Measurements from ENCODE around the gene ITPR1. TPM values are rescaled to one million over a fixed set of nuclear protein-coding genes. Genes with fewer than 3 reads are reported as not detected.

The ITPR1 gene
- total and polyA plus RNA-seq, 10 of the 15 experiments (the other 5 are each of a cell fraction or from before 2014, with no cell fraction given) = 12.2 to 239 (median 28.4) TPM

DNA sequence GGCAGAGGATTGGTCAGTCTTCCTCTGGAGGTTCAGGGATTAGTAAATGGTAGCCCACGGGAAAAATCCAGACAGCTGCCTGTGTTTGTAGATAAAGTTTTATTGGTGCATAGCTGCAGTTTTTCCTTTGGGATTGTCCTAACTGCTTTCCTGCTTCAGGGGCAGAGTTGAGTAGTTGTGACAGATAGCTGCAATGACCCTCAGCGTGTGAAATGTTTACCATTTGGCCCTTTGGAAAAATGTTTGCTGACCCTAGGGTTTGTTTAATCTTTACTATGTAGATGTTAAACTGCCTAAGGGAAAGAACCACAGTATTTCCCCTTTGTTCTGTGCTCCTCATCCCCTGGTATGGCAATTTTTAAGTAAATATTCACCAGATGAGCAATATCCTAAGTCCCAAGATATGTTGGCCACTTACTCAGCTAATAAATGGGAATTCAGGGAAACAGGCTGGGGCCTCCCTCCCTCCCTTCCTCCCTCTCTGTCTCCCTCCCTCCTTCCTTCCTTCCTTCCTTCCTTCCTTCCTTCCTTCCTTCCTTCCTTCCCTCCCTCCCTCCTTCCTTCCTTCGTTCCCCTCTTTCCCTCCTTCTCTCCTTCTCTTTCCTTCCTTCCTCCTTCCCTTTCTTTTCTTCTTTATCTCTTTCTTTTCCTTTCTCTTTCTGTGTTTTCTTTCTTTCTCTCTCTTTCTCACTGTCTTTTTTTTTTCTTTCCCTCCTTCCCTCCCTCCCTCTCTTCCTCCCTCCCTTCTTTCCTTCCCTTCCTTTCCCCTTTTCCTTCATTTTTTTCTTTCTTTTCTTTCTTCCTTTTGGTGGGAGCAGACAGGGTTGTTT, 251.5 kb downstream of the ITPR1 start:
- Histone ChIP-seq H2AFZ (ENCODE audit: control insufficient read depth, low read depth, low read length) (no peak overlapping the region), H3K4me3 (no peak overlapping the region), H3K27ac (ENCODE audit: control insufficient read depth, insufficient read depth) (no peak overlapping the region), H3K4me2 (ENCODE audit: control insufficient read depth, insufficient read depth) (no peak overlapping the region), H4K20me1 (ENCODE audit: control insufficient read depth, insufficient read depth) (no peaks in the 10 kb centered on the region), H3K27me3 (replicated peaks in 1 of 2; ENCODE audit: control insufficient read depth in 2 of 2, insufficient read depth in 2 of 2, low read length in 1 of 2) (no peaks in the 10 kb centered on the region), H3K36me3 (ENCODE audit: control insufficient read depth in 2 of 2, insufficient read depth in 2 of 2, low read length in 1 of 2) (peaks cover 6% of the 10 kb centered on the region in 2 experiments; a peak in 3 of 4 replicates), H3K4me1 (ENCODE audit: control insufficient read depth, insufficient read depth, low read length) (peaks cover 14% of the 10 kb centered on the region), H3K9me3 (replicated peaks; ENCODE audit: control insufficient read depth, insufficient read depth, low read length) (no peaks in the 10 kb centered on the region), H3K9ac (ENCODE audit: control insufficient read depth, insufficient read depth, low read length) (no peak overlapping the region), H3K79me2 (ENCODE audit: control insufficient read depth, insufficient read depth, low read length) (no peaks in the 10 kb centered on the region; the same call in 1 of the 2 replicates)
- ChIA-PET POLR2A (no interaction called here), CTCF (interaction anchor here (2.2 kb wide), 2 partner anchors 33 to 233 kb away, joined by 6 to 10 read pairs; no protein-coding TSS in a partner anchor), SMC1A (ENCODE audit: uncharacterized antibody, unreplicated experiment) (interaction anchor here (0.6 to 1.6 kb wide), 4 partner anchors 12 to 242 kb away, joined by 3 to 5 read pairs (median 4); no protein-coding TSS in a partner anchor), RAD21 (ENCODE audit: unreplicated experiment) (interaction anchor here (1.0 kb wide), 1 partner anchor 24 kb away, joined by 3 read pairs; no protein-coding TSS in a partner anchor)
- in situ Hi-C loops (cut with MboI) (no loop called here), intact Hi-C loops (cut with micrococcal nuclease; ENCODE audit: unreplicated experiment) (no loop called here)
- BruUV-seq (replicated peaks) = no TSS peak
- no peak for TF ChIP-seq JUND (IDR thresholded peaks at IDR 0.05; ENCODE audit: low read depth, low read length)
- TF ChIP-seq SPI1 (IDR thresholded peaks at IDR 0.05; ENCODE audit: borderline replicate concordance, insufficient read depth, low read depth, low read length) = no peak
- TF ChIP-seq BHLHE40 (IDR thresholded peaks at IDR 0.05; ENCODE audit: borderline replicate concordance in 1 of 2, low read depth in 2 of 2, low read length in 1 of 2) = no peak
- no peak for TF ChIP-seq IRF4 (IDR thresholded peaks at IDR 0.05; ENCODE audit: low read depth, low read length)
- no peak for TF ChIP-seq HDAC6 (IDR thresholded peaks at IDR 0.05; ENCODE audit: unreplicated experiment)
- no peak for TF ChIP-seq MTA3 (IDR thresholded peaks at IDR 0.05; ENCODE audit: borderline replicate concordance, low read length)
- 0 out of 2 replicates have a peak, but pooled peaks have one; percentile 23 for TF ChIP-seq IKZF1 (conservative IDR thresholded peaks at IDR 0.05)
- TF ChIP-seq, protein P1, sequence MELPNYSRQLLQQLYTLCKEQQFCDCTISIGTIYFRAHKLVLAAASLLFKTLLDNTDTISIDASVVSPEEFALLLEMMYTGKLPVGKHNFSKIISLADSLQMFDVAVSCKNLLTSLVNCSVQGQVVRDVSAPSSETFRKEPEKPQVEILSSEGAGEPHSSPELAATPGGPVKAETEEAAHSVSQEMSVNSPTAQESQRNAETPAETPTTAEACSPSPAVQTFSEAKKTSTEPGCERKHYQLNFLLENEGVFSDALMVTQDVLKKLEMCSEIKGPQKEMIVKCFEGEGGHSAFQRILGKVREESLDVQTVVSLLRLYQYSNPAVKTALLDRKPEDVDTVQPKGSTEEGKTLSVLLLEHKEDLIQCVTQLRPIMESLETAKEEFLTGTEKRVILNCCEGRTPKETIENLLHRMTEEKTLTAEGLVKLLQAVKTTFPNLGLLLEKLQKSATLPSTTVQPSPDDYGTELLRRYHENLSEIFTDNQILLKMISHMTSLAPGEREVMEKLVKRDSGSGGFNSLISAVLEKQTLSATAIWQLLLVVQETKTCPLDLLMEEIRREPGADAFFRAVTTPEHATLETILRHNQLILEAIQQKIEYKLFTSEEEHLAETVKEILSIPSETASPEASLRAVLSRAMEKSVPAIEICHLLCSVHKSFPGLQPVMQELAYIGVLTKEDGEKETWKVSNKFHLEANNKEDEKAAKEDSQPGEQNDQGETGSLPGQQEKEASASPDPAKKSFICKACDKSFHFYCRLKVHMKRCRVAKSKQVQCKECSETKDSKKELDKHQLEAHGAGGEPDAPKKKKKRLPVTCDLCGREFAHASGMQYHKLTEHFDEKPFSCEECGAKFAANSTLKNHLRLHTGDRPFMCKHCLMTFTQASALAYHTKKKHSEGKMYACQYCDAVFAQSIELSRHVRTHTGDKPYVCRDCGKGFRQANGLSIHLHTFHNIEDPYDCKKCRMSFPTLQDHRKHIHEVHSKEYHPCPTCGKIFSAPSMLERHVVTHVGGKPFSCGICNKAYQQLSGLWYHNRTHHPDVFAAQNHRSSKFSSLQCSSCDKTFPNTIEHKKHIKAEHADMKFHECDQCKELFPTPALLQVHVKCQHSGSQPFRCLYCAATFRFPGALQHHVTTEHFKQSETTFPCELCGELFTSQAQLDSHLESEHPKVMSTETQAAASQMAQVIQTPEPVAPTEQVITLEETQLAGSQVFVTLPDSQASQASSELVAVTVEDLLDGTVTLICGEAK (IDR thresholded peaks at IDR 0.05; ENCODE audit: borderline replicate concordance) = peak; percentile 38; the same call in 1 of the 2 replicates
- TF ChIP-seq, protein P2, sequence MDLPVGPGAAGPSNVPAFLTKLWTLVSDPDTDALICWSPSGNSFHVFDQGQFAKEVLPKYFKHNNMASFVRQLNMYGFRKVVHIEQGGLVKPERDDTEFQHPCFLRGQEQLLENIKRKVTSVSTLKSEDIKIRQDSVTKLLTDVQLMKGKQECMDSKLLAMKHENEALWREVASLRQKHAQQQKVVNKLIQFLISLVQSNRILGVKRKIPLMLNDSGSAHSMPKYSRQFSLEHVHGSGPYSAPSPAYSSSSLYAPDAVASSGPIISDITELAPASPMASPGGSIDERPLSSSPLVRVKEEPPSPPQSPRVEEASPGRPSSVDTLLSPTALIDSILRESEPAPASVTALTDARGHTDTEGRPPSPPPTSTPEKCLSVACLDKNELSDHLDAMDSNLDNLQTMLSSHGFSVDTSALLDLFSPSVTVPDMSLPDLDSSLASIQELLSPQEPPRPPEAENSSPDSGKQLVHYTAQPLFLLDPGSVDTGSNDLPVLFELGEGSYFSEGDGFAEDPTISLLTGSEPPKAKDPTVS (IDR thresholded peaks at IDR 0.05; ENCODE audit: low read depth, low read length) = no peak
- no peak for TF ChIP-seq ETV6 (conservative IDR thresholded peaks at IDR 0.05 in 1 of 2, IDR thresholded peaks at IDR 0.05 in 1 of 2; ENCODE audit: borderline replicate concordance in 1 of 2, low read depth in 1 of 2)
- no peak for TF ChIP-seq RUNX3 (IDR thresholded peaks at IDR 0.05; ENCODE audit: low read length)
- TF ChIP-seq BCL11A (IDR thresholded peaks at IDR 0.05; ENCODE audit: low read depth, low read length) = no peak
- no peak for TF ChIP-seq ATF7 (IDR thresholded peaks at IDR 0.05; ENCODE audit: low read depth)
- FAIRE-seq = no peak
- WGBS (ENCODE audit: insufficient coverage, insufficient replicate concordance, low lambda C conversion rate, missing lambda C conversion rate) = 76% methylated on average over 3 of the region's 3 CpGs
- no peak for DNase-seq (ENCODE audit: low read depth, low spot score)
- ATAC-seq = no peak

All from GM12878 (cell line).